Amniotic epithelial cell (primary cell): ENCODE data around the gene BAZ2B.

ENCODE experiments used
- DNase-seq: peaks from one replicate; pipeline ENCODE4 v3.0.0-alpha.2; 2010; ENCODE audit warnings: low read depth

BAZ2B gene

DNA sequence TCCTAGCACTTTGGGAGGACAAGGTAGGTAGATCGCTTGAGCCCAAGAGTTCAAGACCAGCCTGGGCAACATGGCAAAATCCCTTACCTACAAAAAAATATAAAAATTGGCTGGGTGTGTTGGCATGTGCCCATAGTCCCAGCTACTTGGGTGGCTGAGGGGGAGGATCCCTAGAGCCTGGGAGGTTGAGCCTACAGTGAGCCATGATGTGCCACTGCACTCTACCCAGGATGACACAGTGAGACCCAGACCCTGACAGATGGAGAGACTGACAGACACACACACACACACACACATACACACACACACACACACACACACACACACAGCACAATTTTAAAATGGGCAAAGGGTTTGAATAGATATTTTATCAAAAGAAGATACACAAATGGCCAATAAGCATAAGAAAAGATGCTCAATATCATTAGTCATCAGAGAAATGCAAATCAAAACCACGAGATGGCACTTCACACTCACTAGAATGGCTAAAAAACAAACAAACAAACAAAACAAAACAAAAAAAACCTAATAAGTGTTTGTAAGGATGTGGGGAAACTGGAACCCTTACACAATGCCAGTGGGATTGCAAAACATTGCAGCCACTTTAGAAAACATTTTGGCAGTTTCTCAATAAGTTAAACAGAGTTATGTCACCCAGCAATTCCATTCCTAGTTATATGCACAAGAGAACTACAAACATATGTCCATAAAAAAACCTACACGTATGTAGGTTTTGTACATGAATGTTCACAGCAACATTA is 42.3 kb downstream of the BAZ2B start:
- DNase-seq: peak; percentile 79

DNA sequence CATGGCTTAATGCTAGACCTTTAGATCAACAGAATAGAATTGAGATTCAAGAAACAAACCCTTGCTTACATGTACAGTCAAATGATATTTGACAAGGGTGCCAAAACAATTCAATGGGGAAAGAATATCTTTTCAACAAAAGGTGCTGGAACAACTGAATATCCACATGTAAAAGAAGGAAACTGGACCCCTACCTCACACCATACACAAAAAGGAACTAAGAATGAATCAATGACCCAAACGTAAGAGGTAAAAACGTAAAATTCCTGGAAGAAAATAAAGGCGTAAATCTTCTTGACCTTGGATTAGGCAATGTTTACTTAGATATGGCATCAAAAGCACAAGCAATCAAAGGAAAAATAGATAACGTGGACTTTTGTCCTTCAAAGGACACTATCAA is 43.1 kb downstream of the BAZ2B start:
- DNase-seq: no peak

- DNase-seq: no peak
Observed at GRCh38 chr2:159572459-159572858, 43.9 kb downstream of the BAZ2B start.

GRCh38 chr2:159571540-159572260 is 44.6 kb downstream of the BAZ2B start:
- no peak for DNase-seq

- peak; percentile 54 for DNase-seq
Observed at GRCh38 chr2:159564081-159564480, 52.3 kb downstream of the BAZ2B start.

- DNase-seq: peak; percentile 49
Observed at GRCh38 chr2:159562248-159562647, 54.1 kb downstream of the BAZ2B start.

GRCh38 chr2:159561786-159562185 is 54.6 kb downstream of the BAZ2B start:
- DNase-seq: no peak

DNA sequence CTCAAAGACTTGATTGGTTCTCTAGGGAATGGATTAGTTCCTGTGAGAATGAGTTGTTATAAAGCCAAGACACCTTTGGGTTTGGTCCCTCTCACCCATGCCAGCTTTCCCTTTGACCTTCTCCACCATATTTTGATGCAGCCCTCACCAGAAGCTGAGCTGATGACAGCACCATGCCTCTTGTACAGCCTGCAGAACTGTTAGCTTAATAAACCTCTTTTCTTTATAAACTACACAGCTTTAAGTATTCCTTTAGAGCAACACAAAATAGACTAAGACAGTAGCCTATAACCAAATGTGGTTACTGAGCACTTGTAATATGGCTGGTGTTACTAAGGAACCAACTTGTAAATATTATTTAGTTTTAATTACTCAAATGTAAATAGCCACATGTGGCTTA is 55.1 kb downstream of the BAZ2B start:
- no peak for DNase-seq

DNA sequence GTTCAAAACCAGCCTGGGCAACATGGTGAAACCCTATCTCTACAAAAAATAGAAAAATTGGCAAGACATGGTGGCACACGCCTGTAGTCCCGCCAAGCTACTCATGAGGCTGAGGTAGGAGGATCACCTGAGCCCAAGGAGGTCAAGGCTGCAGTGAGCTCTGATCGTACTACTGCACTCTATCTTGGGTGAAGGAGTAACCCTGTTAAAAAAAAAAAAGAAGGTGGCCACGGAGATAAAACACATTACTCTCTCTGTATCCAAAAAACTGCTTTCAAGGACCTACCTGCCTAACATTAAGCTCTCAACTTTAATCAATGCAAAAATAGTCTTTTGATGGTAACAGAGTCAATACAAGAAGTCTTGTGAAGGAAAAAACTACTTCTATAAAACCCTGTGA is 57.3 kb downstream of the BAZ2B start:
- DNase-seq: no peak

DNA sequence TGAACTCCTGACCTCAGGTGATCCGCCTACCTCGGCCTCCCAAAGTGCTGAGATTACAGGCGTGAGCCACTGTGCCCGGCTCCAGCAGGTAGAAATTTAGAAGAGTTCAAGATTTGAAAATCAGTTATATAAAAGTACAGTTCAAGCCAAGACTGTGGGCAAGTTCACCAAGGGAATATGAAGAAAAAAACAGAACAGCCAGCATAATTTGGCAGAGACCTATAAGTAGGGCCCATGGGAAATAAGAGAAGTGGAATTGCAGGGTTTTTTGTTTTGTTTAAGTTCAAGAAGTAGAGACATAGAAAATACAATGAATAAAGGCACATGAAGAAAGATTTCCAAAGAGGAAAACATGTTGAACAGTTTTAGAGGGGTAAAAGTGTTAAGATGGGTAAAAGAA is 57.9 kb downstream of the BAZ2B start:
- no peak for DNase-seq

DNA sequence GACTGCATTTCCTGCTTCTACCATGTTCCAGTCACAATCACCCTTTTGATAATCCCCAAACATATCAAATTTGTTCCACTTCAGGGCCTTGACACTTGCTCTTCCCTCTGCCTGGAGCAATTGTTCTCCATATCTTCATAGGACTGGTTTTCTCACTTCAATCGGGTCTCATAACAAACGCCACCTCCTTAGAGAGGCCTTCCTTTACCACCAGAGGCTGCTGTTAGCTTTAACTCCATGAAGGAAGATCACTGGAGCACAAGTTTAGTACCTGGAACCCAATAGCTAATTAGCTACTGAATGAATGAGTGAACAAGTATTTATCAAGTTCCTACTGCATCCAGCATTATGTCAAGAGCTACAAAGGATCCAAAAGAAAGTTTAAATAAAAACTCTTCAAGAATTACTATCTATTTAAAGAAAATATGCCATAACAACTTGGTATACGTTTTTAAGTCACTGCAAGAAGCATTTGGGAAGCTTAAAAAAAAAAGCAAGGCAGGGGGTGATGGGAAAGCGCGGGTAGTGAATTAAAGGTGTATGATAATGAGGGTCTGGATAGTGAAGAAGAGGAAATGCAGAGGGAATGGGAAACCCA is 58.8 kb downstream of the BAZ2B start:
- DNase-seq: peak; percentile 40

DNA sequence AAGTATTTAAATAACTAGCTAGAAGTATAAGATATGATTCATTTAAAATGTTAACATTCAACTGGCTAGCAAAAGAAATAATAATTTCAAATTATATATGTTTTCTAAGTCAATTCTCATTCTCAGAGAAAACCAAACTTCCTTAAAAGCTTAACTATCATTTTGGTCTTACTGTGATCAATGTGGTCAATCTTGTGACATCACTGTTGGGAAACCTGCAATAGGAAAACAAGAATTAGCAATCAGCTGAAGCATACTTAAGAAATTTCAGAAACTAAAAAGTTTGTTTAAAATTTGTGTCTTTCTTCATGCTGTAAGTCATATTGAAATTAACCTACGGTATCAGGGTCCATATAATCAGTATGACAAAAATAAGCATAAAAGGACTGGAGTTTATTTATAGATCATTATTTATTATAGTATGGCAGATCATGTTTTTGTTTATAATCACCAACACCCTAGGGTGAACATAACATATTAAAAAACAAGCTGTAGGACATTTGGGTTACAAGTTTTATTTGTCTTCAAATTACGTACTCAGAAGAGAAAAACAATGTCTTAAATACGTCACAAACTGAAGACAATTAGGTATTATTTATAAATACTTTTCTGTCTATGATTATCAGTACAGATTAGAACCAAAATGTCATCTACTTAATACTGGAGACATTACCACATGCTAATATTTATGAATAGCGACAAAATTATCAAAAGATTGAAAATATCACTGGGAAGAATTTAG is 60.5 kb downstream of the BAZ2B start:
- DNase-seq: peak; percentile 15

DNA sequence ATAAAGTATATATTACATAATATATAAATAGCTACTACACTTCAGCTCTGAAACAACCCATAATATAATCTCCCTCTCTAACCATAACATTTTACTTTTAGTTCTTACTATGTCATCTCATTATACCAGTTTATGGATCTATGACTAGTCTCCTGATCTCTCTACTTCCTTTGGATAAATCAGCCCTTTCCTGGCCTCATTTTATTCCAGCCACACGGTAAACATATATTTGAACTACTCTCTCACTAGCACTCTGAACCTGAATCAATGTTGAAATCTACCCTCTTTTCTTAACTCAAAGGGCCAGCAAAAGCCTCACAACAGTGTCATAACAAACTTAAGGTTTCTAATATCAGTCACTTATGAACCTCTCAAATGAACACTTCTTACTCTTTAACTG is 62.6 kb downstream of the BAZ2B start:
- DNase-seq: no peak

DNA sequence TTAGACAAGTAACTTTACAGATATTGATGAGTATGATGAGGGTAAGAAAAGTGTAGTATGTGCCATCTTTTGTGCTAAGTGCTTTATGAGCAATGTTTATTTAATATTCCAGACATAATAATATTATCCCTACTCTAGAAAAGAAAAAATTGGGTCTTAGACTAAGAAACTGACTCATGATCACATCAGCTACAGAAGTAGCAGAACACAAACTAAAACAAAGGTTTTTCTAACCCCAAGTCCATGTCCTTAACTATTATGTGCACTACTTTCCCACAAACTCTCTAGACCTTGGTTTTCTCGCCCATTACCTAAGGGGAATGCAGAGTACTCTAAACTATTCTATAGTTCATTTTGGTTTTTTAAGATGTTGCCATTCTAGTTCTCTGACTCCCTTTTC is 64.5 kb downstream of the BAZ2B start:
- no peak for DNase-seq

- no peak for DNase-seq
Observed at GRCh38 chr2:159550231-159550630, 66.1 kb downstream of the BAZ2B start.

GRCh38 chr2:159549234-159549633 is 67.1 kb downstream of the BAZ2B start:
- DNase-seq: peak; percentile 17

- no peak for DNase-seq
Observed at GRCh38 chr2:159546716-159547430, 69.5 kb downstream of the BAZ2B start.

DNA sequence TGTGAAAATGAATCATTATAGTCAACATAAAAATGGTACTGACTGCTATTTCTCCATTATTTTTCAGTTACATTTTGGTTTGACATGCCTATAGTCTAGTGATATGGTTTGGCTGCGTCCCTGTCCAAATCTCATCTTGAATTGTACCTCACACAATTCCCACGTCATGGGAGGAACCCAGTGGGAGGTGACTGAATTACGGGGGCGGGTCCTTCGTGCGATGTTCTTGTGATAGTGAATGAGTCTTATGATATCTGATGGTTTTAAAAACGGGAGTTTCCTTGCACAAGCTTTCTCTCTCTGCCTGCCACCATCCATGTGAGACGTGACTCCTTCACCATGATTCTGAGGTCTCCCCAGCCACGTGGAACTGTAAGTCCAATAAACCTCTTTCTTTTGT is 70.3 kb downstream of the BAZ2B start:
- DNase-seq: no peak

- peak; percentile 24 for DNase-seq
Observed at GRCh38 chr2:159545085-159545484, 71.3 kb downstream of the BAZ2B start.

DNA sequence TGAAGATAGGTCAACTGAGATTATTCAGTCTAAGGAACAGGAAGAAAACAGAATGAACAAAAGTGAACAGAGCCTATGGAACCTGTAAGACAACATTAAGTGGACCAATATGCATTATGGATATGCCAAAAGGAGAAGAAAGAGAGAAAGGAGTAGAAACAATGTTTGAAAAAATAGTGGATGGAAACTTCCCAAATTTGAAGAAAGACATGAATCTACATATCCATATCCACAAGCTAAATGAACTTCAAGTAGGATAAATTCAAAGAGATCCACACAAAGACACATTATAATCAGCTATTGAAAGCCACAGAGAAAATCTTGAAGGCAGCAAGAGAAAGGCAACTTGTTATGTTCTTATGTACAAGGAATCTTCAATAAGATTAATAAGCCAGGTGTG is 74.2 kb downstream of the BAZ2B start:
- no peak for DNase-seq

DNA sequence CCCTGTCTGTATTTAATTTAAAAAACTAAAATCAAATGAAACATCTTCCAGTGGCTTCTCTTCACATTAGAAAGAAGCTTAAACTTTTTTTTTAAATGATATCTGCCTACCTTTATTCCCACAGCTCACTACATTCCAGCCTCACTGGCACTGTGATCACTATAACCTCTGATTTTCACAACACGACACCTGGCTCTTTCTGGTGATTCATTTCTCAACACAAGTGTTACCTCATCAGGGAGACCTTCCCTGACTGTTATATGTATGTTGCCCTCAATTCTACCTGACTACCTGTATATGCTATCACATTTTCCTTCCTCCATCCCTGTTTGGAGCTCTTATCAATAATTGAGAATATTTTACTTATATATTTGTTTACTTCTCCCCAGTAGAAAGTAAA is 76.6 kb downstream of the BAZ2B start:
- no peak for DNase-seq

- DNase-seq: no peak
Observed at GRCh38 chr2:159538801-159539200, 77.5 kb downstream of the BAZ2B start.
